Neural progenitor cell (in vitro differentiated cells): ENCODE results near the gene SLC6A11.

ENCODE experiments used
- EZH2 ChIP-seq: fragments of 200-600 bp; sonication (generic); IDR thresholded peaks from 2 replicates; pipeline ENCODE4 v1.6.1; 2017; ENCODE audit warnings: antibody characterized with exemption, mild to moderate bottlenecking, moderate library complexity
- EZH2phosphoT487 ChIP-seq: fragments of 200-600 bp; sonication (generic); IDR thresholded peaks from 2 replicates; pipeline ENCODE4 v1.6.1; 2017; ENCODE audit warnings: antibody characterized with exemption
- TF ChIP-seq, protein P1 (sequence below): fragments of 200-600 bp; sonication (generic); IDR thresholded peaks from 2 replicates; pipeline ENCODE4 v1.5.1; 2017; ENCODE audit warnings: antibody characterized with exemption, mild to moderate bottlenecking

DNA sequence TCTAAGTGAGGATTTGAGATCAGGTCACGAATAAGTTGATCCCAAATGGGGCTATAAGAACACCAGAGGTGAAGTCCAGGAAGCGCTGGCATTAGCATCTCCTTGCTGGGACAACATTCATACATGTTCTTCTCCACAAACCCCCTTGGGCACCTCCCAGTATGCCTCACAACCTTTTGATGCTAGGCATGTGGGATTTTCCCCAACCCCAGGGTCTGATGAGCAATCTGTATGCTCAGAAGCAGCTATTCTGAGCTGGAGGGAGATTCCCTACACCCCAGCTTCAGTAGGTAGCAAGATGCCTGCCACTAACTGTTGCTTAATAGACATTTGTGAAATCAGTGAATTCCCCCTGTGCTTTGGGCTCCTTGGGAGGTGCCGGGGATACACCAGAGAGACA is 32.2 kb downstream of the SLC6A11 start:
- TF ChIP-seq EZH2 (no peak), EZH2phosphoT487 (no peak)
- TF ChIP-seq, protein P1, sequence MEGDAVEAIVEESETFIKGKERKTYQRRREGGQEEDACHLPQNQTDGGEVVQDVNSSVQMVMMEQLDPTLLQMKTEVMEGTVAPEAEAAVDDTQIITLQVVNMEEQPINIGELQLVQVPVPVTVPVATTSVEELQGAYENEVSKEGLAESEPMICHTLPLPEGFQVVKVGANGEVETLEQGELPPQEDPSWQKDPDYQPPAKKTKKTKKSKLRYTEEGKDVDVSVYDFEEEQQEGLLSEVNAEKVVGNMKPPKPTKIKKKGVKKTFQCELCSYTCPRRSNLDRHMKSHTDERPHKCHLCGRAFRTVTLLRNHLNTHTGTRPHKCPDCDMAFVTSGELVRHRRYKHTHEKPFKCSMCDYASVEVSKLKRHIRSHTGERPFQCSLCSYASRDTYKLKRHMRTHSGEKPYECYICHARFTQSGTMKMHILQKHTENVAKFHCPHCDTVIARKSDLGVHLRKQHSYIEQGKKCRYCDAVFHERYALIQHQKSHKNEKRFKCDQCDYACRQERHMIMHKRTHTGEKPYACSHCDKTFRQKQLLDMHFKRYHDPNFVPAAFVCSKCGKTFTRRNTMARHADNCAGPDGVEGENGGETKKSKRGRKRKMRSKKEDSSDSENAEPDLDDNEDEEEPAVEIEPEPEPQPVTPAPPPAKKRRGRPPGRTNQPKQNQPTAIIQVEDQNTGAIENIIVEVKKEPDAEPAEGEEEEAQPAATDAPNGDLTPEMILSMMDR: no peak
